IPS DF 4.7 (cell line): ENCODE data around the gene MDH1B.
"Not testable (repeated sequence)": the region's sequence is repeated elsewhere in the genome, so short reads cannot be mapped to it uniquely, and the experiment has no call there.

ENCODE experiments used
- DNase-seq: peaks from one replicate; pipeline ENCODE4 v3.0.0-alpha.2; 2013; ENCODE audit warnings: low spot score; ENCODE audit errors: extremely low read depth

The MDH1B gene

GRCh38 chr2:206766057-206766930, 1.2 kb upstream of the MDH1B start:
- no peak for DNase-seq

- no peak for DNase-seq
Measured at GRCh38 chr2:206764673-206765241, 371 bp downstream of the MDH1B start.

- no peak for DNase-seq
Measured at GRCh38 chr2:206756816-206757215, 8.3 kb downstream of the MDH1B start.

- no peak for DNase-seq
Measured at GRCh38 chr2:206740800-206741199, 24.3 kb downstream of the MDH1B start.

GRCh38 chr2:206739271-206739670, 25.9 kb downstream of the MDH1B start:
- DNase-seq = no peak

GRCh38 chr2:206736935-206737334, 28.2 kb downstream of the MDH1B start:
- DNase-seq = no peak

- DNase-seq = no peak
Measured at GRCh38 chr2:206733341-206733740, 31.8 kb downstream of the MDH1B start.

- no peak for DNase-seq
Measured at GRCh38 chr2:206728277-206729199, 36.6 kb downstream of the MDH1B start.

GRCh38 chr2:206727287-206727686, 37.8 kb downstream of the MDH1B start:
- no peak for DNase-seq

GRCh38 chr2:206723288-206723687, 41.8 kb downstream of the MDH1B start:
- no peak for DNase-seq

GRCh38 chr2:206721256-206721920, 43.7 kb downstream of the MDH1B start:
- no peak for DNase-seq

- DNase-seq = no peak
Measured at GRCh38 chr2:206718296-206718695, 46.8 kb downstream of the MDH1B start, which contains the start of gene DYTN. Gene DYTN, minus strand, starts transcription at chr2:206718396. Its CDS starts 117 bp downstream, at chr2:206718279.

- DNase-seq = no peak
Measured at GRCh38 chr2:206716623-206717022, 48.5 kb downstream of the MDH1B start.

- DNase-seq = not testable (repeated sequence)
Measured at GRCh38 chr2:206715183-206715582, 49.9 kb downstream of the MDH1B start.

- no peak for DNase-seq
Measured at GRCh38 chr2:206713746-206714145, 51.4 kb downstream of the MDH1B start.

GRCh38 chr2:206708286-206708685, 56.8 kb downstream of the MDH1B start:
- DNase-seq = no peak

- no peak for DNase-seq
Measured at GRCh38 chr2:206707164-206707701, 57.9 kb downstream of the MDH1B start.

- no peak for DNase-seq
Measured at GRCh38 chr2:206701952-206702605, 63.0 kb downstream of the MDH1B start.

GRCh38 chr2:206700156-206700555, 65.0 kb downstream of the MDH1B start:
- DNase-seq = no peak

- no peak for DNase-seq
Measured at GRCh38 chr2:206698811-206699210, 66.3 kb downstream of the MDH1B start.
